ENCODE measurements around the gene CCDC174.
A peak's percentile ranks its signal among the peaks of the same experiment; 100 is the strongest.
"Not testable (repeated sequence)": the region's sequence is repeated elsewhere in the genome, so short reads cannot be mapped to it uniquely, and the experiment has no call there.

CCDC174 gene

GRCh38 chr3:14647976-14648955, 3.3 kb upstream of the CCDC174 start:
- no peaks in the 10 kb centered on the region for H3K36me3 ChIP-seq (ENCODE audit: insufficient read depth, low read length)
- no peaks in the 10 kb centered on the region for H3K9me2 ChIP-seq (ENCODE audit: low read depth, low read length)
- peaks cover 16% of the 10 kb centered on the region for H3K79me2 ChIP-seq (ENCODE audit: insufficient read depth, low read length)
- no peaks in the 10 kb centered on the region for H4K20me1 ChIP-seq (ENCODE audit: insufficient read depth, low read length)
- no peak overlapping the region for H3K9ac ChIP-seq (ENCODE audit: low read length)
- peaks cover 4% of the 10 kb centered on the region; the same call in 1 of the 2 replicates for H3K27me3 ChIP-seq (ENCODE audit: insufficient read depth, low read length)
- no peaks in the 10 kb centered on the region for H3K9me3 ChIP-seq (ENCODE audit: low read length)
- H3K4me2 ChIP-seq (ENCODE audit: low read length) = no peak overlapping the region
- no peak for TF ChIP-seq EZH2 (IDR thresholded peaks at IDR 0.05; ENCODE audit: borderline replicate concordance, low read length)
- no peak overlapping the region for H3K4me3 ChIP-seq (ENCODE audit: low read depth, low read length, poor library complexity, severe bottlenecking)
- peaks cover 20% of the 10 kb centered on the region for H3K4me1 ChIP-seq (ENCODE audit: insufficient read depth, low read length, severe bottlenecking)
- H2AFZ ChIP-seq (ENCODE audit: low read length) = no peak overlapping the region
- H3F3A ChIP-seq (ENCODE audit: insufficient read depth, low read length) = no peaks in the 10 kb centered on the region
- H3K27ac ChIP-seq (ENCODE audit: low read depth, low read length, poor library complexity, severe bottlenecking) = no peak overlapping the region

GRCh38 chr3:14649466-14649865, 2.1 kb upstream of the CCDC174 start:
- TF ChIP-seq, protein P1, sequence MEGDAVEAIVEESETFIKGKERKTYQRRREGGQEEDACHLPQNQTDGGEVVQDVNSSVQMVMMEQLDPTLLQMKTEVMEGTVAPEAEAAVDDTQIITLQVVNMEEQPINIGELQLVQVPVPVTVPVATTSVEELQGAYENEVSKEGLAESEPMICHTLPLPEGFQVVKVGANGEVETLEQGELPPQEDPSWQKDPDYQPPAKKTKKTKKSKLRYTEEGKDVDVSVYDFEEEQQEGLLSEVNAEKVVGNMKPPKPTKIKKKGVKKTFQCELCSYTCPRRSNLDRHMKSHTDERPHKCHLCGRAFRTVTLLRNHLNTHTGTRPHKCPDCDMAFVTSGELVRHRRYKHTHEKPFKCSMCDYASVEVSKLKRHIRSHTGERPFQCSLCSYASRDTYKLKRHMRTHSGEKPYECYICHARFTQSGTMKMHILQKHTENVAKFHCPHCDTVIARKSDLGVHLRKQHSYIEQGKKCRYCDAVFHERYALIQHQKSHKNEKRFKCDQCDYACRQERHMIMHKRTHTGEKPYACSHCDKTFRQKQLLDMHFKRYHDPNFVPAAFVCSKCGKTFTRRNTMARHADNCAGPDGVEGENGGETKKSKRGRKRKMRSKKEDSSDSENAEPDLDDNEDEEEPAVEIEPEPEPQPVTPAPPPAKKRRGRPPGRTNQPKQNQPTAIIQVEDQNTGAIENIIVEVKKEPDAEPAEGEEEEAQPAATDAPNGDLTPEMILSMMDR (IDR thresholded peaks at IDR 0.05; ENCODE audit: low read length) = no peak
- TF ChIP-seq EZH2 (IDR thresholded peaks at IDR 0.05; ENCODE audit: borderline replicate concordance, low read length) = no peak
- Histone ChIP-seq H3K4me2 (ENCODE audit: low read length) (no peak overlapping the region), H3K4me3 (ENCODE audit: low read depth, low read length, poor library complexity, severe bottlenecking) (no peak overlapping the region)

DNA sequence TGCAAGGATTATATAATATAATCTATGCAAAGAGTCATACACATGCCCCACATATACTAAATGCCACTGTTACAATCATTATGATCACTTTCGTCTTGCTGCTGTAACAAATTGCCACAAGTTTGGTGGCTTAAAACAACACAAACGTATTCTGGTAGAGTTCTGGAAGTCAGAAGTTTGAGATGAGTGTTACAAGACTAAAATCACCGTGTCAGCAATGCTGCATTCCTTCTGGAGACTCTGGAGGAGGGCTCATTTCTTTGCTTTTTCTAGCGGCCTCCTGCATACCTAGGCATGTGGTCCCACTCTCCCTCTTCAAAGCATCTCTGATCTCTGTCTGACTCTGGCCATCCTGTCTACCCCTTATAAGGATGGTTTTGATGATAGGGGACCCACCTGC, 1.4 kb upstream of the CCDC174 start:
- H3K4me3 ChIP-seq (ENCODE audit: low read depth, low read length, poor library complexity, severe bottlenecking) = peak overlapping the region; percentile 83
- no peaks in the 10 kb centered on the region for H4K20me1 ChIP-seq (ENCODE audit: insufficient read depth, low read length)
- peaks cover 12% of the 10 kb centered on the region; the same call in 1 of the 2 replicates for H3K36me3 ChIP-seq (ENCODE audit: insufficient read depth, low read length)
- H3K79me2 ChIP-seq (ENCODE audit: insufficient read depth, low read length) = peaks cover 26% of the 10 kb centered on the region
- peaks cover 30% of the 10 kb centered on the region for H3K4me1 ChIP-seq (ENCODE audit: insufficient read depth, low read length, severe bottlenecking)
- no peak overlapping the region for H3K9ac ChIP-seq (ENCODE audit: low read length)
- no peaks in the 10 kb centered on the region for H3K27me3 ChIP-seq (ENCODE audit: insufficient read depth, low read length)
- H2AFZ ChIP-seq (ENCODE audit: low read length) = no peak overlapping the region
- no peaks in the 10 kb centered on the region for H3K9me2 ChIP-seq (ENCODE audit: low read depth, low read length)
- H3F3A ChIP-seq (ENCODE audit: insufficient read depth, low read length) = no peaks in the 10 kb centered on the region
- no peak overlapping the region for H3K27ac ChIP-seq (ENCODE audit: low read depth, low read length, poor library complexity, severe bottlenecking)
- peak overlapping the region; percentile 51 for H3K4me2 ChIP-seq (ENCODE audit: low read length)
- H3K9me3 ChIP-seq (ENCODE audit: low read length) = no peaks in the 10 kb centered on the region
- TF ChIP-seq EZH2 (IDR thresholded peaks at IDR 0.05; ENCODE audit: borderline replicate concordance, low read length) = no peak
- TF ChIP-seq, protein P1 (IDR thresholded peaks at IDR 0.05; ENCODE audit: low read length) = no peak

More at GRCh38 chr3:14649466-14649865, 2.1 kb upstream of the CCDC174 start:
- Histone ChIP-seq H3K9me3 (ENCODE audit: low read length) (no peaks in the 10 kb centered on the region), H3K36me3 (ENCODE audit: insufficient read depth, low read length) (peaks cover 5% of the 10 kb centered on the region; the same call in 1 of the 2 replicates), H3K4me1 (ENCODE audit: insufficient read depth, low read length, severe bottlenecking) (peaks cover 30% of the 10 kb centered on the region), H3K27me3 (ENCODE audit: insufficient read depth, low read length) (peaks cover 1% of the 10 kb centered on the region; the same call in 1 of the 2 replicates), H3K9me2 (ENCODE audit: low read depth, low read length) (no peaks in the 10 kb centered on the region), H3F3A (ENCODE audit: insufficient read depth, low read length) (no peaks in the 10 kb centered on the region), H2AFZ (ENCODE audit: low read length) (no peak overlapping the region), H3K79me2 (ENCODE audit: insufficient read depth, low read length) (peaks cover 26% of the 10 kb centered on the region), H4K20me1 (ENCODE audit: insufficient read depth, low read length) (no peaks in the 10 kb centered on the region), H3K27ac (ENCODE audit: low read depth, low read length, poor library complexity, severe bottlenecking) (no peak overlapping the region), H3K9ac (ENCODE audit: low read length) (no peak overlapping the region)

GRCh38 chr3:14652360-14652907, 872 bp downstream of the CCDC174 start:
- not testable (repeated sequence) for H3K9me2 ChIP-seq (ENCODE audit: low read depth, low read length); H2AFZ ChIP-seq (ENCODE audit: low read length); H3F3A ChIP-seq (ENCODE audit: insufficient read depth, low read length); H4K20me1 ChIP-seq (ENCODE audit: insufficient read depth, low read length); H3K27me3 ChIP-seq (ENCODE audit: insufficient read depth, low read length); H3K9me3 ChIP-seq (ENCODE audit: low read length)
- H3K79me2 ChIP-seq (ENCODE audit: insufficient read depth, low read length) = peaks cover 26% of the 10 kb centered on the region
- peaks cover 34% of the 10 kb centered on the region for H3K36me3 ChIP-seq (ENCODE audit: insufficient read depth, low read length)
- H3K27ac ChIP-seq (ENCODE audit: low read depth, low read length, poor library complexity, severe bottlenecking) = peak overlapping the region; percentile 21
- peak overlapping the region; percentile 83 for H3K9ac ChIP-seq (ENCODE audit: low read length)
- H3K4me2 ChIP-seq (ENCODE audit: low read length) = peak overlapping the region; percentile 96
- H3K4me1 ChIP-seq (ENCODE audit: insufficient read depth, low read length, severe bottlenecking) = peaks cover 30% of the 10 kb centered on the region
- H3K4me3 ChIP-seq (ENCODE audit: low read depth, low read length, poor library complexity, severe bottlenecking) = peak overlapping the region; percentile 83
